ENCODE measurements around the gene SPATS2L.

Gene SPATS2L

GRCh38 chr2:200297989-200298388 lies 8.5 kb upstream of the SPATS2L start:
- DNase-seq = no peak

- DNase-seq = no peak
These were observed 7.7 kb upstream of the SPATS2L start for GRCh38 chr2:200298816-200299215.

DNA sequence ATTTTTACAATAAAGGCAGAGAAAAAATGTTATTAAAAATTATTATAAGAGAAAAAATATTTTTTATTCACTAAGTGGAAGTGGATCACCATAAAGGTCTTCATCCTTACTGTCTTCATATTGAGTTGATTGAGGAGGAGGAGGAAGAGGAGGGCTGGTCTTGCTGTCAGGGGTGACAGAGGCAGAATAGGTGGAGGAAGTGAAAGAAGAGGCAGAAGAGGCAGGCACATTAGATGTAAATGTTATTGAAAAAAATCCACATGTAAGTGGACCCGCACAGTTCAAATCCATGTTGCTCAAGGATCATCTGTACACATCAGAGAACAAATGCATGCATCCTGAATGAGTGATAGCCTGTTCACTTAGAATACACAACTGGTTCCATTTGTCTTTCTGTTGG lies 6.4 kb upstream of the SPATS2L start:
- no peak for DNase-seq

- no peak for DNase-seq
These were observed 5.7 kb upstream of the SPATS2L start for GRCh38 chr2:200300638-200301314.

- no peak for DNase-seq
These were observed 4.3 kb upstream of the SPATS2L start for GRCh38 chr2:200301953-200302858.

DNA sequence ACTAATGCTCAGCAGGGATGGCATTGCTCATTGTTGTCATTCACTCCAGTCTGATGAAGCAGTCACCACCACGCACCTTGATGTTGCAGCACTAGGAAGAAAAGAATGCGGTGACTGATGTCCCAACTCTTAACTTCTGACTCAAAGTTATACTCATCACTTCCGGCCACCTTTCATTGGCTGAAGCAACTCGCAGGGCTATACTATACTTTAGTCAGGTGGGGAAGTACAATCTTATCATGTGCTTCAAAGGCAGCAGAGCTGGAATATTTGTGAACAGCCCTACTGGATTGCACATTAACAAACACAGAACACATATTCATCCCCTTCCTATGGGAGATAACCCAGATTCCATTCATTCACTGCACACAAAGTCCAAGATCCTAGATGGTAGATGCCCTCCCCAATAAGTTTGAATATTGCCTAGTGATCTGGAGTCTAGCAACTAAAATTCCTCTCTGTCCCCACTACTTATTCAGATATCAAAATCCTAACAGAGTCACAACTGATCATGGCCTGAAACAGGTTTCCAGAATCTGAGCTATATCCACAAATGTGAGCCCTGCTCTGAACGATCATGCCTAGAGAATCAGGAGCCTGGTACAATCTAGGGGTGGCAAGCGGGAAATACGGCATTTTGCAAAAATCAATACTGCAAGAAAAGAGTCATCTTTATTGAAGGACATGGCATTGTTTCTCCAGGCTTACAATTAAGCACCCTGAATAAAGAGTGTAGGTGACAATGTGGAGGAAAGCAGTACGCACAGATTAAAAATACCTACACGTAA lies 3.4 kb upstream of the SPATS2L start:
- DNase-seq = no peak

- DNase-seq = peak; percentile 32
These were observed 697 bp upstream of the SPATS2L start for GRCh38 chr2:200305797-200306195.

- peak; percentile 50 for DNase-seq
These were observed 634 bp downstream of the SPATS2L start for GRCh38 chr2:200306931-200307723.

- DNase-seq = no peak
These were observed 1.4 kb downstream of the SPATS2L start for GRCh38 chr2:200307724-200308545.

DNA sequence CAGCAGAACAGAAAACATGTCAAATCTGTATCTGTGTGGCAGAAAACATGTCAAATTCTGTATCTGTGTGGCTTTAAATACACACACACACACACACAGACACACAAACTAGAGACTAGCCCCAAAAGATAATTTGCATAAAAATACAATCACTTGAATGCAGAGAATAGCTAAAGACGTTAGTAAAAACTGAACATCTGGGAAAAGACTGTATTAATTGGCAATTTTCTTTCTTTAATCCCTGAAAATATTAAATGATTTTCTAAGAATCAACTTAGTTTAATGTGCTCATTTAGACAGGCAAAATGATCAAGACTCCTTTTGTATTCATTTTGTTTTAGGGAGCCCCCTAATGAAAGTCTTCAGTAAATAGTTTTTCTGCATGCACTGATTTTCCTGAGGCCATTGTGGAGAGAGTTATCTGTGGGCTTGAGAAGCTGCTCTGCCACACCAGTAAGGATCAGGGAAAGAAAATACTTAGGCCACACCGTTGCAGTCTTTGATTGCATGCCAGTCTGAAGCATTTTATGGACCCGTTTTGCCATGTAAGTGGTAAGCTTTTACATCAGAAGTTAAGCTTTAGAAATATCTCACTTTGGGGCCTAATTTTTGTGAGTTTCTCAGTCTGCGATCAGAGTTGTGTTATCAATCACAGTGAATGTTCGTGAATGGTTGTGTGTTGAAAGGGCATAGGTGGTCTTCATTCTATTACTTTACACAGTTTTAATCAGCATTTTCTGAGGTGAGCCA lies 2.2 kb downstream of the SPATS2L start:
- no peak for DNase-seq

DNA sequence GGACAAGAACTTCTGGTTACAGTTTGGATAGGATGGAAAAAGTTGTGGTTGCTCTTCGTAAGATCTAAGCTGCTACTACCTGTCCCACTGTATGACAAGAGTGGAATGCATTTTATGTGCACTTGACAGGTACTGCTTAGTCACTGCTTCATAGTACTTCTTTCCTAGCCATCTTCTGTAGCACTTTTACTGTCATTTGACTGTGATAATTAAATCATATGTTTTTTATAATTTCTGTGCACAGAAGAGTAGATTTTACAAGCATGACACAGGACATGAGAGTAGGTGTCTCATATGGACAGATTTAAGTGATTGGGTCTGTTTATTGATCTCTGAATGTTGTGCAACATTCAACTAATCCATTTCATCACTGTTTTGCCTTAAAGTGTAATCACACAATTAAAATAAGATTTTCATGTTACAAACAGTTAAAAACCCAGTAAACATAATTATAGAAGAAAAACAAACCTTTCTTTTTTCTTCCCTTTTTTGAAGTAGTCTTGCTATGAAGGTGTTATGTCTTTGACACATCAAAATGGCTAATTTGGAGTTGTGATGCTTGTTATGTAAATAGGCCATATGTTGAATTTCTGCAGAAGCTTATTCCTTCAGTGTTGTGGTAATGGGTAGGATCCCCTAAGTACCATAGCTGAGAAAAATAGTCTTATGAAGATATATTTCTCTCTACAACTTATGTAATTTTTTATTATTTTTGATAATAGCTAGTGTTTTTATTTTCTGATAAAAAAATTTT lies 3.0 kb downstream of the SPATS2L start:
- DNase-seq = no peak

DNA sequence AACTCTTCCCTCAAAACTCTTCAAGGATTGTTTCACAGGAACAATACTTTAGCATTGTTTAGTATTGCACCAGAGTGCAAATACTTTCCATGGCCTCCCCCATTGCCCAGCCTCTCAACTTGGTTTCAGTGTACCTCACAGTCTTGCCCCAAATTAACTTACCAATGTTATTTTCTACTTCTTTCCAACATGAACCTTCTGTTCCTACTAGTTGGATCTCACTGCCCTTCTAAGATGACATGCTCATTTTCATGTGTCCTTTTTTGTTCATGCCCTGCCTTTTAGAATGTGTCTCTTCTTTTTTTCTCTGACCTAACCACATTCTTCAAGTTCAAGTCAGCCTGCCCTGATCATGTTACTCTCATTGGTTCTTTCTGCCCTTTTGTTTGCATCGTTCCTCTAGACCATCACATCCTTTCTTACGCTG lies 4.1 kb downstream of the SPATS2L start:
- DNase-seq = no peak

GRCh38 chr2:200311139-200311538 lies 4.6 kb downstream of the SPATS2L start:
- DNase-seq = no peak

- no peak for DNase-seq
These were observed 8.6 kb downstream of the SPATS2L start for GRCh38 chr2:200314976-200315567.

GRCh38 chr2:200317975-200318374 lies 11.5 kb downstream of the SPATS2L start:
- DNase-seq = no peak

DNA sequence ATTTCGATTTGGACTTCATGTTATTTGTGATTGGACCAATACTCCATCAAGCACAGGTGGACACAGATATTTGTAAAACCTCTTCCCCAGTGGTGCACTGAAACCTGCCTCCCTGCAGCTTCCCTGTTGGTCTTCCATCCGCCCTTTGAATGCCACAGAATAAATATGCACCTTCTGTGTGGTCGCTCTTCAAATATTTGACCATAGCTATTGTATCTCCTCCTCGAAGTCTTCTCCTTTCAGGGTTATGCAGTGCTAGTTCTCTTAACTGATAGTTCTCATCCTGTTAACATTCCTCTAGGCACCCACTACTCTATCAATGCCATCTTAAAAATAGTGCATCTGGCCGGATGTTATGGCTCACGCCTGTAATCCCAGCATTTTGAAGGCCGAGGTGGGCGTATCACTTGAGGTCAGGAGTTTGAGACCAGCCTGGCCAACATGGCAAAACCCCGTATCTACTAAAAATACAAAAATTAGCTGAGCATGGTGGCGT lies 12.5 kb downstream of the SPATS2L start:
- no peak for DNase-seq

GRCh38 chr2:200319548-200320337 lies 13.2 kb downstream of the SPATS2L start:
- DNase-seq = no peak

DNA sequence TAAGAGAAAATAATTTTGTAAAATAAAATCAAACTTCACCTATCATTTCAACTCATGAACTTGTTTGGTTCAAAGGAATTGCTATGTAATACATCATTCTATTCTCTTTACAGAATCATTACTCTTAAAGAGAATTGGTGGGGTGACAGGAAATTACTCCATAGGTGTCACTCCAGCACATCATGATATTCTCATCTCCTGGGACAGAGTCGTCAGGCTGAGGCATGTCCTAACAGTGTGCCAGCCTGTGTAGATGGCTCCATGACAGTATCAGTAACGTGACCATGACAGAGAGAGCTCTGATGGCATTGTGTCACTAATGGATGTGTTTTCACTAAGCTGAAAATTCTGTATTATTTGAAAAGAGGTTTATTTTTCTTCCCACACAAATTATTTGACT lies 13.9 kb downstream of the SPATS2L start:
- no peak for DNase-seq

DNA sequence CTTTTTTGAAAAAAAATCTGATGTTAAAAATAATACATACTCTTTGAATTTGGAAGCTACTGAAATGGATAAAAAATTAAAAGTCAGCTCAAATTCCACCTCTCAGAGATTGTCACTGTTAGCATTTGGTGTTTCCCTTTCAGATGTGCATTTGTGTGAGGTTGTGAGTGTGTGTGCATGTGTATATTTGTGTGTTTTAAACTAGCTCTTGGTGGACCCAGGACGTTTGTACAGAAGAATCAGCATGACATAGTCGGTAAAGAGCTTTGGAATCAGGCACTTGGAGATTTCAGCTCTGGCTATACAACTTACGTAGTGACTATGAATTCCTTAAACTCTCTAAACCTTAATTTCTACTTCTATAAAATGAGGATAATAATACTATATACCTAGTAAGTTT lies 14.5 kb downstream of the SPATS2L start:
- no peak for DNase-seq

All from activated CD4-positive, CD25-positive, alpha-beta regulatory T cell treated with anti-CD3 and anti-CD28 coated beads, Interleukin-2, amount 50 U/mL, for 72 hours (primary cell).